HG02840 (cell line): ENCODE results near the gene TMPRSS9.

Source experiments
- ATAC-seq: cut with Tn5 transposase; IDR thresholded peaks from one replicate; pipeline ENCODE4 v1.9.1; 2021; ENCODE audit warnings: mild to moderate bottlenecking, moderate library complexity, moderate number of reproducible peaks; ENCODE audit not compliant: unreplicated experiment, low FRiP score

TMPRSS9 gene

DNA sequence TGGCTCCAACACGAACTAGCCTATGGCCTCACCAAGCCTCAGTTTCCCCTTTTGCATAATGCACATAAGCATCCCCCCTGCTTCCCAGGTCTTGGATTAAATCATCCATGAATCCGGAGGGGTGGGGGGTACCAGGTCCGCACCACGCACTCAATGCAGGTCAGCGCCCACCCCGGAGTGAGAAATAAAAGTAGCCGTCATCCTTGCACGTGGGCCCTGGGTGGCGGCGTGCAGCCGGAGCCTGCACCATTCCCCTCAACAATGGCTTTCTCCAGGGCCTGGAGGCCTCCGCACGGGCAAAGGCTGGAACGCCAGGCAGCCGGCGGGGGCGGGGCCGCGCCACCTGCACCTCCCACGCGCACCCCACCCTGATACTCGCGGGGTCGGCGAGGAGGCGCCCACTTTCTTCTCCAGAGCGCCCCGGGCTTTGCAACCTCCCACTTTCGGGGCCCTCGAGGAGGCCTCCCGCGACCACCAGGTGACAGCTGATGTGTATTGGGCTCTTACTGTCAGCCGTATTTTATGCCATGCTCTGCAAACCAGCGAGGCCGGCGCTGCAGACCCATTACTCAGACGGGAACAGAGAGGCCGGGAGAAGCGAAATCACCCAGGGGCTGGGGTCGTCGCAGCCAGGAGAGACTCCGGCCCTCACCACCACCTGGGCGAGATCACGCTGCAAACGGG, 115.1 kb downstream of the TMPRSS9 start:
- ATAC-seq: peak; percentile 9
